ENCODE measurements around the gene MYLK4.

MYLK4 gene

DNA sequence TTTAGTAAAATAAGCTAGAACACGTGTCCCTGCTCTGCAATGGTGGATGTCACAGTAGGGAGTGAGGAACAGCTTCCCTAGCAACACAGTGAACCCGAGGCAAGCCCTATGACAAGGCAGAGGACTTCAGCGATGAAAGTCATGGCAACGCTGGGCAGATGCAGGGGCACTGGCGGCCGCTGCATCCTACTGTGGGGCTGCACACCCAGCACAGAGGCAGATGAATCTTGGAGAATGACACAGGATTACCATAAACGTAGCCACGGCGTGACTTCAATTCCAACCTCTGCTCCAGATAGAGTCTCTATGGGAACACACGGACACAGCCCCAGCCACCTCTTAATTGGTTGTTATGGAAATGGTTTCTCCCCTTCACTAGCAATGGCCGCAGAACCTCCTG is 64.2 kb downstream of the MYLK4 start:
- H3K4me1 ChIP-seq (ENCODE audit: control insufficient read depth, low read length): no peaks in the 10 kb centered on the region
- no peaks in the 10 kb centered on the region for H3K79me2 ChIP-seq (ENCODE audit: control insufficient read depth, low read length)
- H3F3A ChIP-seq (ENCODE audit: control insufficient read depth, insufficient read depth): no peaks in the 10 kb centered on the region
- H3K9me2 ChIP-seq (replicated peaks; ENCODE audit: control insufficient read depth, low read length): no peaks in the 10 kb centered on the region
- no peak overlapping the region for H3K4me3 ChIP-seq (ENCODE audit: low read length)
- H3K4me2 ChIP-seq (ENCODE audit: low read length): no peak overlapping the region
- no peaks in the 10 kb centered on the region for H4K20me1 ChIP-seq (ENCODE audit: control insufficient read depth, insufficient read depth, low read depth, low read length)
- H3K36me3 ChIP-seq (ENCODE audit: control insufficient read depth, low read length): no peaks in the 10 kb centered on the region
- no peak overlapping the region for H3K27ac ChIP-seq (ENCODE audit: low read depth, low read length)
- H3K27me3 ChIP-seq (ENCODE audit: control insufficient read depth, low read length): no peaks in the 10 kb centered on the region
- no peaks in the 10 kb centered on the region for H3K9me3 ChIP-seq (ENCODE audit: control insufficient read depth, insufficient read depth, low read length)
- TF ChIP-seq CTCF (IDR thresholded peaks at IDR 0.05; ENCODE audit: low read depth, low read length, poor library complexity, severe bottlenecking) (no peak), EZH2phosphoT487 (IDR thresholded peaks at IDR 0.05; ENCODE audit: borderline replicate concordance, low read length) (no peak)

DNA sequence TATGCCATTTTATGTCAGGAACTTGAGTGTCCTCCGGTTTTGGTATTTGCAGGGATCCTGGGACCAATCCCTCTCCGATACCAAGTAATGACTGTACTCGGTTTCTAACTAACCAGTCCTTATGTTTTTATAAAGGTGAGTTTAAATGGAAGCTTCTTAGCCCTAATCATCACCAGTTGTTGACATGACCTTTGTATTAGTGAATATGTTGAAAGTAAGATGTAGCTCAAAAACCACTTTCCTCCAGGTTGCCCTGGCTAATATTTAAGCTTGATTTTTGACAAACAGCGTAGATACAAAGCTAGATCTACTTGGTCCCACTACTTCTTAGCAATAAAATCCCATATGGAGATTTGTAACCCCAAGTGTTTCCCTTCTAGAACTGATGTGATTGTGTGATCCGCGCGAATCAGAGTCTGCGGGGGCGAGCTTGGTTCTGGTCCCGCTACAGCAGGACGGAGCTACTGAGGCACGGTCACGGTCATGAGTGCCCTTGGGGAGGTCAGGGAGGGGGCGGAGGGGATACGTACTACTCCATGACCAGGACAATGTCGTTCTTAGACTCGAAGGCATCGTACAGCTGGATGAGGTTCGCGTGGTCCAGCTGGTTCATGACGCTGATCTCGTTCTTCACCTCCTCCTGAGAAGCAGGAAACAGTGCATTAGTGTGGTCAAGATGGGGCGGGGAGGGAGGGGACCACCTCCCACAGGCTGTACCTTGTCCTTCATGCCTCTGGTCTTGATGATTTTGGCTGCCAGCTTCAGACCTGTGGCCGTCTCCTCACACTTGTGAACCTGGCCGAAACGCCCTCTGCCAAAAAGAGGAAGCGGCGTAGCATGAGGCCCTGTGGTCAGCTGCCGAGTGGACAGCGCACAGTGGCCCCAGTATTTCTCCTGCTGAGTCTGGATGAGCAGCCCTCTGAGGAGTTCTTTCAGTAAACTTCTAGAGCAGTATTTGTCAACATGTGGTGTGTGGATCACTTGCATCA is 65.7 kb downstream of the MYLK4 start:
- H3K79me2 ChIP-seq (ENCODE audit: control insufficient read depth, low read length): no peaks in the 10 kb centered on the region
- no peak overlapping the region for H3K4me3 ChIP-seq (ENCODE audit: low read length)
- H3F3A ChIP-seq (ENCODE audit: control insufficient read depth, insufficient read depth): no peaks in the 10 kb centered on the region
- H3K4me2 ChIP-seq (ENCODE audit: low read length): no peak overlapping the region
- TF ChIP-seq EZH2phosphoT487 (IDR thresholded peaks at IDR 0.05; ENCODE audit: borderline replicate concordance, low read length) (no peak), CTCF (IDR thresholded peaks at IDR 0.05; ENCODE audit: low read depth, low read length, poor library complexity, severe bottlenecking) (no peak)
- no peaks in the 10 kb centered on the region for H3K27me3 ChIP-seq (ENCODE audit: control insufficient read depth, low read length)
- no peaks in the 10 kb centered on the region for H3K9me3 ChIP-seq (ENCODE audit: control insufficient read depth, insufficient read depth, low read length)
- no peaks in the 10 kb centered on the region for H3K9me2 ChIP-seq (replicated peaks; ENCODE audit: control insufficient read depth, low read length)
- H4K20me1 ChIP-seq (ENCODE audit: control insufficient read depth, insufficient read depth, low read depth, low read length): no peaks in the 10 kb centered on the region
- H3K27ac ChIP-seq (ENCODE audit: low read depth, low read length): no peak overlapping the region
- H3K4me1 ChIP-seq (ENCODE audit: control insufficient read depth, low read length): no peaks in the 10 kb centered on the region
- no peaks in the 10 kb centered on the region for H3K36me3 ChIP-seq (ENCODE audit: control insufficient read depth, low read length)

DNA sequence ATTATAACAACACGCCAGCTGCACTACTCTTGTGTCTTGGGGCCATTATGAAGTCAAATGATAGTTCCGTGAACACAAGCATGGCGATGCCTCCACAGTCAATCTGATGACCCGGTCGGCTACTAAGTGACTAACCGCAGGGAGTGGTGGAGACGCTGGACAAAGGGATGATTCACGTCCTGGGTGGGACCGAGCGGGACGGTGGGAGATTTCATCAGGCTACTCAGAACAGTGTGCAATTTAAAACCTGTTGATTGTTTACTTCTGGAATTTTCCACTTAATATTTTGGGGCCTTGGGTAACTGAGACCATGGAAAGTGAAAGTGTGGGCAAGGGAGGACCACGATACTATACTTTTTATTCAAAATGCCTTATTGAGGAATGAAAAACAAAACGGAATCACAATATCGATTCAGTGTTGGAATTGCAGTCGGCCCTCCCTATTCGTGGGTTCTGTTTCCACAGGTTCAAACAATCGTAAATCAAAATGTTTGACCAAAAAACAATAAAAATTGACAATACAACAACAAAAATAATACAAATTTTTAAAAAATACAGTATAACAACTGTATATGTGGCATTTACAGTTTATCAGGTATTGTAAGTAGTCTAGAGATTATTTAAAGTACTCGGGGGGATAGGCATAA is 66.5 kb downstream of the MYLK4 start:
- Histone ChIP-seq H3K4me2 (ENCODE audit: low read length) (no peak overlapping the region), H3K9me2 (replicated peaks; ENCODE audit: control insufficient read depth, low read length) (no peaks in the 10 kb centered on the region), H3K27me3 (ENCODE audit: control insufficient read depth, low read length) (no peaks in the 10 kb centered on the region), H3K79me2 (ENCODE audit: control insufficient read depth, low read length) (no peaks in the 10 kb centered on the region), H3K4me1 (ENCODE audit: control insufficient read depth, low read length) (no peaks in the 10 kb centered on the region), H3K27ac (ENCODE audit: low read depth, low read length) (no peak overlapping the region), H3K36me3 (ENCODE audit: control insufficient read depth, low read length) (no peaks in the 10 kb centered on the region), H3F3A (ENCODE audit: control insufficient read depth, insufficient read depth) (no peaks in the 10 kb centered on the region), H3K4me3 (ENCODE audit: low read length) (no peak overlapping the region), H4K20me1 (ENCODE audit: control insufficient read depth, insufficient read depth, low read depth, low read length) (no peaks in the 10 kb centered on the region), H3K9me3 (ENCODE audit: control insufficient read depth, insufficient read depth, low read length) (no peaks in the 10 kb centered on the region)
- no peak for TF ChIP-seq EZH2phosphoT487 (IDR thresholded peaks at IDR 0.05; ENCODE audit: borderline replicate concordance, low read length)
